ENCODE results near the gene CWF19L1.

CWF19L1 gene

GRCh38 chr10:100184426-100184825 lies 83.0 kb downstream of the CWF19L1 start:
- H3K27me3 Mint-ChIP-seq (ENCODE audit: low read depth) = no peaks in the 10 kb centered on the region
- no peak for DNase-seq (ENCODE audit: low spot score)
- no peaks in the 10 kb centered on the region for H3K9me3 Mint-ChIP-seq
- H3K4me1 Mint-ChIP-seq (ENCODE audit: low read depth) = peaks cover 62% of the 10 kb centered on the region
- peaks cover 51% of the 10 kb centered on the region for H3K36me3 Mint-ChIP-seq (ENCODE audit: low read depth)
- H3K4me3 Mint-ChIP-seq = peak overlapping the region; percentile 98
- H3K27ac Mint-ChIP-seq = peak overlapping the region; percentile 95

GRCh38 chr10:100183481-100183880 lies 84.0 kb downstream of the CWF19L1 start:
- Mint-ChIP-seq H3K4me1 (ENCODE audit: low read depth) (peaks cover 58% of the 10 kb centered on the region), H3K36me3 (ENCODE audit: low read depth) (peaks cover 48% of the 10 kb centered on the region), H3K4me3 (peak overlapping the region; percentile 98), H3K27me3 (ENCODE audit: low read depth) (no peaks in the 10 kb centered on the region), H3K27ac (no peak overlapping the region), H3K9me3 (no peaks in the 10 kb centered on the region)
- DNase-seq (ENCODE audit: low spot score) = no peak

GRCh38 chr10:100182908-100183307 lies 84.5 kb downstream of the CWF19L1 start:
- peaks cover 54% of the 10 kb centered on the region for H3K4me1 Mint-ChIP-seq (ENCODE audit: low read depth)
- no peak overlapping the region for H3K4me3 Mint-ChIP-seq
- H3K27me3 Mint-ChIP-seq (ENCODE audit: low read depth) = no peaks in the 10 kb centered on the region
- H3K36me3 Mint-ChIP-seq (ENCODE audit: low read depth) = peaks cover 51% of the 10 kb centered on the region
- DNase-seq (ENCODE audit: low spot score) = no peak
- H3K27ac Mint-ChIP-seq = no peak overlapping the region
- no peaks in the 10 kb centered on the region for H3K9me3 Mint-ChIP-seq
